K562 treated with DMSO at 1 percent for 12 hours (cell line): ENCODE measurements around the gene NAP1L5. TPM values are rescaled to one million over a fixed set of nuclear protein-coding genes. Genes with fewer than 3 reads are reported as not detected.

ENCODE experiments used
- total RNA-seq: library from RNA; unstranded; fragments of 300-600 nt; gene quantifications from 2 replicates; pipeline ENCODE4 v1.2.3, GENCODE V29; 2022; ENCODE audit not compliant: insufficient read depth

NAP1L5 gene, protein sequence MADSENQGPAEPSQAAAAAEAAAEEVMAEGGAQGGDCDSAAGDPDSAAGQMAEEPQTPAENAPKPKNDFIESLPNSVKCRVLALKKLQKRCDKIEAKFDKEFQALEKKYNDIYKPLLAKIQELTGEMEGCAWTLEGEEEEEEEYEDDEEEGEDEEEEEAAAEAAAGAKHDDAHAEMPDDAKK
- 2.8 and 4.3 TPM in 2 replicates for total RNA-seq

DNA sequence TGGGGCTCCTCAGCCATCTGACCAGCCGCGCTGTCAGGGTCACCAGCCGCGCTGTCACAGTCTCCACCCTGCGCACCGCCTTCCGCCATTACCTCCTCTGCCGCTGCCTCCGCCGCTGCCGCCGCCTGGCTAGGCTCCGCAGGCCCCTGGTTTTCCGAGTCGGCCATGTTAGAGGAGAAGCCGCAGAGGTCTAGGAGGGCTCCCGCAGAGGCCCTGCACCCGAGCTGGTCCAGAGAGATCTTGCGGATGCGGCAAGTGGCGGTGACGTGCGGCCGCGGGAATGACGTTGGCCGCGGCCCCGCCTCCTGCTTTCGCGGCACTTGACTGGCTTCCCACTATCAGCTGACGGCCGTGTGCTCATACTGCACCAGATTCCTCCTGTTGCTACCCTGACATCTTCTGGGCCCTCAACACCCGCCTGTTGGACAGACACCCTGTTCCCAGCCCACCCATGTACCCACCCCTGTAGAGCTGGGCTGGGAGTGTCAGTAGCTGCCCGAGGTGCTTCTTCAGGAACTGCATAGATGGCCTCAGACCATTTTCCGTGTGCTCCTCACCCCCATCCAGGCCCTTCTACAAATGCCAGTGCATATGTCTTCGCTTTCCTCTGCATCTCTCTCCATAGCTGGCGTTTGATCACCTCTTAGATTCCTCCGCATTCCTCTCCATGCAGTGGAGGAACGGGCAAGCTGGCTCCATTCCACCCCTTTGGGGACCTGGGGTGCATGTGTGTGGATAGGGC is at the start of gene NAP1L5:
NAP1L5 (minus strand) TSS at position 242 of the 742 bp plus-strand sequence; CDS start at position 167, 75 bp downstream.

Other genes starting within 250 kb of the NAP1L5 start
- gene HERC5, start 240.7 kb downstream of the NAP1L5 start, total RNA-seq, result not detected in 2 replicates
- gene PYURF, start 174.1 kb downstream of the NAP1L5 start, total RNA-seq, result 96.4 and 126 TPM in 2 replicates
- 5.1 and 17.8 TPM in 2 replicates for gene HERC3, start 105.3 kb downstream of the NAP1L5 start, total RNA-seq